ENCODE measurements around the gene RXFP4. TPM values are rescaled to one million over a fixed set of nuclear protein-coding genes. Genes with fewer than 3 reads are reported as not detected.

The RXFP4 gene
- total RNA-seq, 1 donor from 2014 or later, result not detected

GRCh38 chr1:155979597-155980343 is 38.3 kb downstream of the RXFP4 start:
- peaks cover 61% of the 10 kb centered on the region for H3F3A ChIP-seq (ENCODE audit: low read depth)
- no peaks in the 10 kb centered on the region for H3K36me3 ChIP-seq
- DNase-seq (ENCODE audit: low spot score), result no peak
- H2AFZ ChIP-seq (replicated peaks), result no peak overlapping the region
- Mint-ChIP-seq H3K4me3 (peak overlapping the region; percentile 92), H3K27ac (peak overlapping the region; percentile 87), H3K4me1 (peaks cover 61% of the 10 kb centered on the region), H3K27me3 (ENCODE audit: insufficient read depth, low read depth) (peaks cover 3% of the 10 kb centered on the region), H3K36me3 (no peaks in the 10 kb centered on the region), H3K9me3 (no peaks in the 10 kb centered on the region)
- peaks cover 48% of the 10 kb centered on the region for H3K79me2 ChIP-seq (ENCODE audit: low read depth)
- peak overlapping the region; percentile 97 for H3K4me3 ChIP-seq
- peak overlapping the region; percentile 100 for H3K4me2 ChIP-seq
- TF ChIP-seq EZH2 (IDR thresholded peaks at IDR 0.05) (no peak), EZH2phosphoT487 (IDR thresholded peaks at IDR 0.05) (no peak)
- TF ChIP-seq, protein P1, sequence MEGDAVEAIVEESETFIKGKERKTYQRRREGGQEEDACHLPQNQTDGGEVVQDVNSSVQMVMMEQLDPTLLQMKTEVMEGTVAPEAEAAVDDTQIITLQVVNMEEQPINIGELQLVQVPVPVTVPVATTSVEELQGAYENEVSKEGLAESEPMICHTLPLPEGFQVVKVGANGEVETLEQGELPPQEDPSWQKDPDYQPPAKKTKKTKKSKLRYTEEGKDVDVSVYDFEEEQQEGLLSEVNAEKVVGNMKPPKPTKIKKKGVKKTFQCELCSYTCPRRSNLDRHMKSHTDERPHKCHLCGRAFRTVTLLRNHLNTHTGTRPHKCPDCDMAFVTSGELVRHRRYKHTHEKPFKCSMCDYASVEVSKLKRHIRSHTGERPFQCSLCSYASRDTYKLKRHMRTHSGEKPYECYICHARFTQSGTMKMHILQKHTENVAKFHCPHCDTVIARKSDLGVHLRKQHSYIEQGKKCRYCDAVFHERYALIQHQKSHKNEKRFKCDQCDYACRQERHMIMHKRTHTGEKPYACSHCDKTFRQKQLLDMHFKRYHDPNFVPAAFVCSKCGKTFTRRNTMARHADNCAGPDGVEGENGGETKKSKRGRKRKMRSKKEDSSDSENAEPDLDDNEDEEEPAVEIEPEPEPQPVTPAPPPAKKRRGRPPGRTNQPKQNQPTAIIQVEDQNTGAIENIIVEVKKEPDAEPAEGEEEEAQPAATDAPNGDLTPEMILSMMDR (IDR thresholded peaks at IDR 0.05), result no peak
- H3K27me3 ChIP-seq, result no peaks in the 10 kb centered on the region
- H3K9ac ChIP-seq, result no peak overlapping the region
- H3K9me3 ChIP-seq (ENCODE audit: low read depth), result no peaks in the 10 kb centered on the region
- H4K20me1 ChIP-seq (ENCODE audit: low read depth), result peaks cover 25% of the 10 kb centered on the region
- H3K4me1 ChIP-seq, result peaks cover 43% of the 10 kb centered on the region
- H3K27ac ChIP-seq, result peak overlapping the region; percentile 92

DNA sequence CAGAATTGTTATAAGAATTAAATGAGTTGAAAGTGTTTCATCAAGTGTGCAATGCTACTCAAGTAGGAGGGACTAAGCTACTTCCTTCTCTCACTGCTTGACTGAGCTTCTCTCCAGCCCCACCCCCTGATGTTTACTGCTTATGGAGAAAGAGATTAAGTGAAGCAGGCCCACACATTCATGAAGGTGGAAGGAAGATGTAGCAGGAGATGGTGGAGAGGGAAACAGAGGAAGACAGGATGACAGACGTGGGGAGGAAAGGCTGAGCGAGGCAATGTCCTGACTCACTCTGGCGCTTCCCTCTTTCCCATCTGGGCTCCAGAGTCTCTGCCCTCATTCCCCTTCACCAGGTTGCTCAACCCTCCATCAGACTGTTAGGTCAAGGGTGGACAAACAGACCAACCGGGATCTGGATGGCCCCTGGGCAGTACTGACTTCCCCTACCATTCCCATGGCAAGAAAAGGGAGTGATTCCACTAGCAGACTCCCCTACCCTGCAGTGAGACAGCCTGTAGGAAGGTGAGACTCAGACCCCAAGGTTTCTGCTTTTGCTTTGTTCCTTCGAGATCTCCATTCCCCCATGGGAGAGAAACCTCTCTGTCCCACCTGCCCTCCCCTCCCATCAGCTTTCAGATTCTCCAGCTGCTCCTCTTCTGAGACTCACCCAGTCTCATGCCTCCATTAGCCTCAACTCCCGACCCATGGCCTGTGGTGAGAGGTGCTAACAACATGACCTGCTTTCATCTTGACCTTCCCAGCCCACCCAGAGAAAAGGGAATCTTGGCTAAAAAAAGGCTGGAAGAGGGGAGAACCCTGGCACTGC is 40.0 kb downstream of the RXFP4 start:
- Histone ChIP-seq H3K36me3 (no peaks in the 10 kb centered on the region), H3K4me3 (no peak overlapping the region), H4K20me1 (ENCODE audit: low read depth) (peaks cover 8% of the 10 kb centered on the region), H3K9ac (no peak overlapping the region), H3K27me3 (no peaks in the 10 kb centered on the region), H3K9me3 (ENCODE audit: low read depth) (no peaks in the 10 kb centered on the region), H3K4me2 (no peak overlapping the region), H3K27ac (no peak overlapping the region), H3K79me2 (ENCODE audit: low read depth) (peaks cover 31% of the 10 kb centered on the region), H3F3A (ENCODE audit: low read depth) (peaks cover 48% of the 10 kb centered on the region), H2AFZ (replicated peaks) (no peak overlapping the region), H3K4me1 (peaks cover 33% of the 10 kb centered on the region)
- no peaks in the 10 kb centered on the region for H3K36me3 Mint-ChIP-seq
- H3K27me3 Mint-ChIP-seq (ENCODE audit: insufficient read depth, low read depth), result peaks cover 3% of the 10 kb centered on the region
- no peak for DNase-seq (ENCODE audit: low spot score)
- H3K9me3 Mint-ChIP-seq, result no peaks in the 10 kb centered on the region
- H3K4me1 Mint-ChIP-seq, result peaks cover 44% of the 10 kb centered on the region
- TF ChIP-seq EZH2 (IDR thresholded peaks at IDR 0.05) (no peak), EZH2phosphoT487 (IDR thresholded peaks at IDR 0.05) (no peak)
- TF ChIP-seq, protein P1 (IDR thresholded peaks at IDR 0.05), result no peak
- no peak overlapping the region for H3K4me3 Mint-ChIP-seq
- peak overlapping the region; percentile 36 for H3K27ac Mint-ChIP-seq

DNA sequence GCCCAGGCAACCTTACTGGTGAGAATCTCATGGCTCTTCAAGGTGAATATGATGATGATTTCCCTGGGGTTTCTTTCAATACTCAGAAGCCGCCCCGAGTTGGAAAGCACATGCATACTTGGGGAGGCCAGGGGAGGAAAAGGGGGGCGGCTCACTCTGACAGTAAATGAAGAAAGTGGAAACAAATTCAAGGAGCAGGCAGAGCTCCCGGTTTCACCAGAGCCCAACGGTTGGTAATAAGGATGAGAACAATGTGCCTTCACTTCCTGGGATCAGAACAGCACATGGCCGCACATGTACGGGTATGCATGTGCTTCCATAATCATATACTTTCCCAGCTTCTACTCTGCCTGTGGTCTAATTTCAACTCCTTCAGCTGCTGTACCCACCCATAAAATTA is 40.7 kb downstream of the RXFP4 start:
- peaks cover 33% of the 10 kb centered on the region for H3K4me1 ChIP-seq
- H3K36me3 Mint-ChIP-seq, result no peaks in the 10 kb centered on the region
- TF ChIP-seq EZH2 (IDR thresholded peaks at IDR 0.05) (no peak), EZH2phosphoT487 (IDR thresholded peaks at IDR 0.05) (no peak)
- TF ChIP-seq, protein P1 (IDR thresholded peaks at IDR 0.05), result no peak
- no peaks in the 10 kb centered on the region for H3K9me3 ChIP-seq (ENCODE audit: low read depth)
- H3K9me3 Mint-ChIP-seq, result no peaks in the 10 kb centered on the region
- H3K27me3 ChIP-seq, result no peaks in the 10 kb centered on the region
- H3K4me3 ChIP-seq, result no peak overlapping the region
- no peak overlapping the region for H3K9ac ChIP-seq
- DNase-seq (ENCODE audit: low spot score), result no peak
- H3K4me2 ChIP-seq, result no peak overlapping the region
- peaks cover 42% of the 10 kb centered on the region for H3F3A ChIP-seq (ENCODE audit: low read depth)
- peaks cover 38% of the 10 kb centered on the region for H3K4me1 Mint-ChIP-seq
- H3K27me3 Mint-ChIP-seq (ENCODE audit: insufficient read depth, low read depth), result peaks cover 3% of the 10 kb centered on the region
- no peak overlapping the region for H3K4me3 Mint-ChIP-seq
- no peak overlapping the region for H3K27ac Mint-ChIP-seq
- peaks cover 2% of the 10 kb centered on the region for H4K20me1 ChIP-seq (ENCODE audit: low read depth)
- no peak overlapping the region for H2AFZ ChIP-seq (replicated peaks)
- H3K27ac ChIP-seq, result no peak overlapping the region
- H3K79me2 ChIP-seq (ENCODE audit: low read depth), result peaks cover 25% of the 10 kb centered on the region
- H3K36me3 ChIP-seq, result no peaks in the 10 kb centered on the region

Data from neural progenitor cell (in vitro differentiated cells).